Skeletal muscle cell (primary cell): ENCODE results near the gene CHI3L1.

ENCODE experiments used
- DNase-seq: peaks from one replicate; pipeline ENCODE4 v3.0.0-alpha.2; 2010; ENCODE audit warnings: low read depth
- H3K4me3 ChIP-seq: 2 replicates; pipeline ENCODE4 v1.5.1; 2011; ENCODE audit warnings: low read depth, mild to moderate bottlenecking, control low read depth, low read length, moderate library complexity

The CHI3L1 gene

DNA sequence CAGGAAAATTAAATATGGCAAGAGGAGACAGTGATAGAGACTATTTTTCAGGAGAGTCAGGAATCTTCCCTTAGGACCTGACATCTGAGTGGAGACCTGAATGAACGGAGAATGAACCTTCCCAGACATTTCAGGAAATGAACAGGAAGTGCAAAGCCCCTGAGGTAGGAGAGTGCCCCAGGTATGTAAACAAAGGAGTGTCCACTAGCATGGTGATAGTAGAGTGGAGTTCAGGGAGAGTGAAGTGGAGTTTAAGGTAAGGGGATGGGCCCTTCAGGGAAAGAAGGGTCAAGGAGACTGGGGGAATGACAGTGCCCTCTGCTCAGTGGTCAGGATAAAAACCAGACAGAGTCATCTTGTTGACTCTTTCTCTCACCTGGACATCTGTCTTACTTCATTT, 30.2 kb downstream of the CHI3L1 start:
- H3K4me3 ChIP-seq = no peak overlapping the region
- no peak for DNase-seq

DNA sequence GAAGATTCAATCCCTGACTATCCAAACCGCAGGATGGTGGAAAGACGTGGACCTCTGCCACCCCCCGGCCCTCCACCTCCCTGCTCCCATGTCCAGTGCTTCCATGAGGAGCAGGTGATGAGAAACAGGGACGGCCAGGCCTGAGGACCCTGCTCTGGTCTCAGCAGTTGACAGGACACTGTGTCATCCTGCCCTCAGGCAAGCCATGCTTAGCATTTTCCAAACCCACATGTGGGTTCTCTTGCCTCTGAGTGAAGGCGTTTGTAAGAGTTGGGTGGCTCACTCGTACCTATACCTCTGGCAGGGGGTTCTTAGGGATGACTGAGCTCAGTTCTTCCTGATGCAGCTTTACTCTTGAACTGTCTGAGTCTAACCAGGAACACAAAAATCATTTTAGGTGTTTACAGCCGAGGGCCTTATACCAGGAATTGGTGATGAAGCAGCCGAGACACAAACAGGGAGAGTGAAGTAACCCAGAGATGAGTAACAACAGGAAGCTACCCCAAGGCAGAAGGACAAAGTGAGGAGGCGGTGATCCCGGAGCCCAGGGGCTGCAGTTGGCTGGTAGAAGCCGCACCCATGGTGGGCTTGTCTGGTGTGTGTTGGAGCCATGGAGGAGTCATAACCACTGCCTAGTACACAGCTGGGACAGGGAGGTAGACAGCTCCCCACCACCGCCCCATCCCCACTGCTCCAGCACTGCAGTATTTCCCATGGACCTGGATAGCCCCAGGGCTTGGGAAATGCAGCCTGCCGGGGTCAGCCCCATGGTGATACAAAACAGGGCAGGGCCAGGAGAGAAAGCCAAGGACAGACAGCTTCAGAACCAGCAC, 32.3 kb downstream of the CHI3L1 start:
- H3K4me3 ChIP-seq = no peak overlapping the region
- DNase-seq = no peak

DNA sequence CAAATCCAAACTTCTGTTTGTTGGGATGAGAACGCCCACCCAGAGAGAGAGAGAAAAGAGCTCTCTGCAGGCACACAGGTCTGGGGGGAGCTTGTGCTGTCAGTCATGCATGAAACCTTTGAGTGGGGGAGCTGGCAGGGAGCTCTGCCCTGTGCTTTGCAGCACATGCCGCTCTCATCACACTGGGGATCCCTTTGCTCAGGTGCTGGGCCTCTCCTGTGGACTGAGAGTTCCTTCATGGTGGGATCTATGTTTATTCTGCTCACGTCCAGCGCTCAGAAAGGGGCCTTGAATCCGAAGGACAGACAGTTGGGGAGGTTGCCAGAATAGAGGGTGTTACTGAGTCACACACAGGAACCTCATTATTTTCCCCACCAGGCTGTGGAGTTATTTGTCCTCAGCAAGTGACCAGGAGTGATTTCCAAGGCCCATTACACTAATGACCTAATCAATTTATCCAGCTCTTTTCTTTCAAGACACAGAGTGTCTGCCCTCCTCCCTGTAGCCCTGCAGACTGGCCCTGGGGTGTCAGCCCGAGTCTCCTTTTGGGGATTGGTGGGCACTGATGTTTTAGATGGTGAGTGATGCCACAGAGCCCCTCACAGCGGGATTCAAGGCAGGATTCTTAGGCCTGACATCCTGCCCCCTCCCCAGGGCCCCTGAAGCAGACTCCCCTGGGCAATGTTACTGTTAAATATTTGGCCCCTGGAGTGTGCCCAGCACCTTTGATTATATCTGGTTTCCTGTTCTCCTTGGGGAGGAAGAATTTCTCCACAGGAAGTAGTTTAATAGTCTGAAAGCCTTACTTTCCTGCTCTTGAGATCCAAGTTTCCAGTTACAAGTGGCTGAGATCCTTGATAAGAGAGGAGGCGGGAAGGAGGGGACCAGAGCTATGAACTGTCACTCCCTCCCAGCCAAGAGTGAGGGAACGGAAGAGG, 33.2 kb downstream of the CHI3L1 start:
- no peak overlapping the region for H3K4me3 ChIP-seq
- DNase-seq = no peak

DNA sequence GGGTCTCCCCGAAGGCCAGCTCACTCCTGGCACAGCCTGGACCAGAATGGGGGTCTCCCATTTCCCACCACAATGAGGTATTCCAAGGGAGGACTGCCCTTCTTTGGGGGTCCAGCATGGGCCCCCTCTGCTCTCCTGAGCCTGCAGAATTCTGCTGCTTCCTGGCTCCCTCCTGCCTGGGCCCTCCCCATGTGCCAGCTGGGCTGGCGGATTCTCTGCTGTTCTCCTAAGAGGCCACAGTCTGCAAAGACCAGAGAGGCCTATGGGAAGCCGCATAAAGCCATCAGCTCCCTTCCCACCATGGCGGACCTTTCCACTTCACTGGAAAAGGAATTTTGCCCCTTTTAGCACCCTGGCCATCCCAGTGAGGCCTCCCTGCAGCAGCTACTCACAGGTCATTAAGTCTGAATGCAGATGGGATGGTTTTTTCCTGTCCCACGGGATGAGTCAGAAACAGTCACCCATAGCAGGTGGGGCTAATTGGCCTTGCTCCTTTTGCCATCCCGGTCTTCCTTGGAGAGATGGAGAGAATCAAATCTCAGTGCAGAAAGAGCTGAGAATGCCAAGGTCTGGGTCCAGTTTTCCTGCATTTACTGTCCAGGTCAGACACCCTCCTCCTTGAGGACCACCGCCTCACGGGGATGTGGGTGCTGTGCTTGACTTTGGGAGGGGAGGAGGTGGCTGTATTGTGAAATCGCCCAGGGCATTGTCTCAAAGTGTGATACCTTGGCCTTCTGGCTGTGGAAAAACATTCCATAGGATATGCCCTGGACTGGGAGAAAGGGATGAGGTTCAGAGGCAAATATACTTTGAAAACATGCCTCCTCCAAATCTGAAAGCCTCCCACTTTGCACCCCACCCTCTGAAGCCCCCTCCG, 34.1 kb downstream of the CHI3L1 start:
- DNase-seq = no peak
- H3K4me3 ChIP-seq = no peak overlapping the region

DNA sequence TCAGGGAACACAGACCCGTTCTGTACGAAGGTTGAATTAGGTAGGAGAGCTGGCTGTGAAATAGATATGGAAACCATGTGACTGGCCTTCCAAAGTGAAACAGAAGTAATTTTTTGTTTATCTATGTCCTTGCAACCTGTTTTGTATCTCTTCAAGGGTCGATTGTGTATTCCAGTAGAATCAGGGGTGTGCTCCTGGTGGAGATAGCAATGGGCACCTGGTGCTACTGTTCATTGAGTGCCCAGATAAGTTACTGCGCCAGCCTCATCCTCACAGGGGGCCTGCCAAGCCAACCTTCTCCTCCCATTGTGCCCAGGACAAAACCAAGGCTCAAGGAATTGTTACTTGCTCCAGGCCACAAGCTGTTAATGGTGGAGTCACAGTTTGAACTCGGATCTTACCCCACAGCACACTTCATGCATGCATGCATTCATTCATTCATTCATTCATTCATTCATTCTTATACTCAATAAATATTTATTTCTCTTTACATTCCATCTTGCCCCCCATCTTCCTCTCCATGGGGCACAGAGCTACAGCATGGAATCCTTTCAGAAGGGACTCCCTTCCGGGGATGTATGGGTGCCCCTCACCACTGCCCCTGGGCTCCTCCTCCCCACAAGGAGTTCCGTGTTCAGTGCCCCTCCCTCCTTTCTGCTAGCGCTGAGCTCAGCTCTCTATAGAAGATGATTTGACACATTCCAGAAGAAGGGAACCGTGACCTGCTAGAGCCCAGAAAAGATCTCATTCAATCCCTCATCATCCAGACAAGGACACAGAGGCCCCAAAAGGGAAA, 34.9 kb downstream of the CHI3L1 start:
- H3K4me3 ChIP-seq = no peak overlapping the region
- DNase-seq = no peak

DNA sequence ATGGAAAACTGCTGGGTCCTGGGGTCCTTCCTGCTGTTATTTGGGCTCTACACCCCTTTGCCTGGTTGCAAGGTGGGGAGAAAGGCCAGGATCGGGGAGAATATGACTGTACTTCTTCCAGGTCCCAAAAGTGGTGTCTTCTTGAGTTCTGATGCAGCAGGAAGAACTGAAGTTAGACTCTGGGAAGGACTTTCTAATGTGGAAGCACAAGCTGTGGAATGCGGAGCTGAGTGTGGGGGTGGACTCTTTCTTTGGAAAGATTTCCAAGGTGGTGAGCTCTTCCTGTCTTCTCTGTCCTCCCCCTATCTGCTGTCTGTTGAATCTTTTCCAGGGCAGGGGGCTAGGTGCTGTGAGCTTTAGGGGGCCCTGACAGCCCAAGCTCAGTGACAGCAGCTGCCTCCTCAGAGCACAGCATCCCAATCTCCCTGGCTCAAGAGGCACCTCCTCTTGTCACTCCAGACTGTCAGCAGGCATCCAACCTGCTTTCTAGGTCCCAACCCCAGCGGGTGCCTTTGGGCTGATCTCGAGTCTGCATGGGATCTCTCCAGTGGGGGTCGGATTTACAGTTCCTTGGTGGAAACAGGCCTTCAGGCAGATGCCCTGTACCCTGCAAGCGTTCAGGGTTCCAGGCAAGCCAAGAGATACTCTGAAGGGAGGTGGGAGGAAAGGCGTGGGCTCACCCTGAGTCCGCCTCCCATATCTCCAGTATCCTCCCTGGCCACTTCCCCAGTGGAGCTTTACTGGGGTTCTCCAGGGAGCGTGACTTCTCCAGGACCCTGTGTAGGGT, 35.8 kb downstream of the CHI3L1 start:
- no peak overlapping the region for H3K4me3 ChIP-seq
- DNase-seq = no peak

DNA sequence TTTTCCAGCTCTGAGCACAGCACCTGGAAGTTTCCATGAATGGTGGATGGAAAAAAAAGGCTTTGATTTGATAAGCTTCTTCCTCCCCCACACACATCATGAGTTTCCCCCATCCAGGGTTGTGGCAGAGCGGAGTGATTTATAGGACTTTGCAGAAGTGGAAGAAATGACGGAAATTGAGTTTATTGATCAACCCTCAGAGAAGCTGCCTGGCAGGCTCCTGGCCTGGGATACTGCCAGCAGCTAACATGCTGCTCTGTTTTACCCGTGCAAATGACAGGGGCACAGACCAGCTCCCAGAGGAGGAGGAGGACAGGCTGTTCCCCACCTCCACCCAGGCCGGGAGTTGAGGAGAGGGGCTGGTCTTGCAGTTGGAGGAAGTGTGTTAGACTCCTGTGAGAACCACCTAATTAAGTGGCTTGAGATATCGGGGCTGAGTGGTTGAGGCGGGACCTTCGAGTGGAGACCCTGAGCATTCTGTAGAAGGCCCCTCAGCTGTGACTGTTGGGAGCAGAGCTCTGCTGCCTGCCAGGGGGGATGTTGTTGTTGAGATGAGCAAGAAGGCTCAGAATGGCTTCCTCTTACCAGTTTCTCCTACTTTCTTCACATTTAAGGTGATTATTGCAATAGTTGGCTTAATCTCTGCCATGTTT, 37.2 kb downstream of the CHI3L1 start:
- no peak overlapping the region for H3K4me3 ChIP-seq
- no peak for DNase-seq

DNA sequence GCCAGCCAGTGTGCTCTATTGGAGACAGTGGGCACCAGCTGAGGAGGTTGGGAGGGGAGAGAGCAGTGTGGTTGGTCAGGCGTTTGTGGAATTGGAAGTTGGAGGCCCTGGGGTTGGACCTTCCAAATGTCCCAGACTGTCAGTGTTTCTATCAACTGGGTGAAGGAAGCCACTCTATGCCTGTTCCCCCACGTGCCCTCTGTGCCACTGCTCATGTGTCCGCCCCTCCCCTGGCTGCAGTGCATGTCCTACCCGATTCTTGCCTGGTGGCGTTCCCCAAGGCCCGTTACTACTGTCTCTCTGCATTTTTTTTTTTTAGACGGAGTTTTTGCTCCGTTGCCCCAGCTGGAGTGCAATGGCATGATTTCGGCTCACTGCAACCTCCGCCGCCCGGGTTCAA, 37.9 kb downstream of the CHI3L1 start:
- H3K4me3 ChIP-seq = no peak overlapping the region
- DNase-seq = no peak

DNA sequence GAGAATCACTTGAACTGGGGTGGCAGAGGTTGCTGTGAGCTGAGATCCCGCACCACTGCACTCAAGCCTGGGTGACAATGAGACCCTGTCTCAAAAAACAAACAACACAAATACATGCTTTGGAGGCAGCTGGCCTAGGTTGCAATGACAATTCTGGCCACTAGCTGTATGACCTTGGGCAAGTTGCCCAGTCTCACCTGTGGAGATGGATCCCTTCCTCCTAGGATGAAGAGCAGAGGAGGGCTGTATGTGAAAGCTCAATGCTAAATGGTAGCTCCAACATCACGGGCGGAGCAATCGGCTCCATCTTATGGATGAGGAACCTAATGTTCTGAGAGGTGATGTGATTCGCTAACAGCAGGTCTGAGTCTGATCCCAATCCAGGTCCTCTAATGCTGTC, 38.4 kb downstream of the CHI3L1 start:
- H3K4me3 ChIP-seq = no peak overlapping the region
- DNase-seq = no peak

DNA sequence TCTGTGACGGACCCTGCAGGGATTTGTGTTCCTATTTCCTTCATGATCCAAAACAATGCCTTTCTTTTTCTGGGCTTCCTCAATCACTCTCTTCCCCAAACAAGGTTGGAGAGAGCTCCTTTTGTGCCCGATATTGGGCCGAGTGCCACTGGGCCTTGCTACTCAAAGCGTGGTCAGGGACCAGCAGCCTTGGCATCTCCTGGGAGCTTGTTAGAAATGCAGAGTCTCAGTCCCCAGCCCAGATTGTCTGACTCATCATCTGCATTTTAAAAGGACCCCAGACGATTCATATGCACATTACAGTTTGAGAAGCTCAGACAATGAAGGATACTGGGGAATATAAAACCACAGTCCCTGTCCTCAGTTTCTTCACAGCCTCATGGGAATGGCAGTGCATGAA, 39.1 kb downstream of the CHI3L1 start:
- H3K4me3 ChIP-seq = no peak overlapping the region
- no peak for DNase-seq

DNA sequence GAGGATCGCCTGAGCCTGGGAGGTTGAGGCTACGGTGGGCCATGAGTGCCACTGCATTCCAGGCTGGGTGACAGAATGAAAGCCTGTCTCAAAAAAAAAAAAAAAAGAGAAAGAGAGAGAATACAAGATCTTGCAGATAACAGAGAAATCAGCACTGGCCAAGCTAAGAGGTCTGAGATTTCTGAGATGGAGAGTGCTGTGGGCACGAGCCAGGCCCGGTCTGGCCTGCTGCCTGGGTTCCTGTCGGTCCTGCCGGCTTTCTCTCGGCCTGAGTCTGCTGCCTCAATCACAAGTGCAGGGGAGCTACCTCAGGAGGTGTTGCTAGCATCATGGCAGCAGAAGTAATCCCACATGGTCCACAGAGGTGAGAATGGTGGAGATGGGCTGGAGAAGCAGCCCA, 40.0 kb downstream of the CHI3L1 start:
- no peak for DNase-seq
- no peak overlapping the region for H3K4me3 ChIP-seq

DNA sequence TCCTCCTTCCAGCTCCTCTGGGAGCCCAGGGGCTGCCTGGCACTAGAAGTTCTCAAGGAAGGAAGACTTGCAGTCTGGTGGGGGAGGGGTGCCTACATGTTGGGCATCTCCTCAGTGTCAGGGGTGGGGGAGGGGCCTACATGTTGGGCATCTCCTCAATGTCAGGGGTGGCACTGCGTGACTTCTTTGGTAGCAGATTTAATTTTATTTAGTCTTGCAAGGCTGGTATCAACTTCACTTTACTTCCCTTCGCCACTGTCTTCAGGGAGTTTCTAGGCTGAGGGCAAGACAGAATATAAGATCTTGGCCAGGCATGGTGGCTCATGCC, 40.5 kb downstream of the CHI3L1 start:
- no peak overlapping the region for H3K4me3 ChIP-seq
- DNase-seq = no peak

DNA sequence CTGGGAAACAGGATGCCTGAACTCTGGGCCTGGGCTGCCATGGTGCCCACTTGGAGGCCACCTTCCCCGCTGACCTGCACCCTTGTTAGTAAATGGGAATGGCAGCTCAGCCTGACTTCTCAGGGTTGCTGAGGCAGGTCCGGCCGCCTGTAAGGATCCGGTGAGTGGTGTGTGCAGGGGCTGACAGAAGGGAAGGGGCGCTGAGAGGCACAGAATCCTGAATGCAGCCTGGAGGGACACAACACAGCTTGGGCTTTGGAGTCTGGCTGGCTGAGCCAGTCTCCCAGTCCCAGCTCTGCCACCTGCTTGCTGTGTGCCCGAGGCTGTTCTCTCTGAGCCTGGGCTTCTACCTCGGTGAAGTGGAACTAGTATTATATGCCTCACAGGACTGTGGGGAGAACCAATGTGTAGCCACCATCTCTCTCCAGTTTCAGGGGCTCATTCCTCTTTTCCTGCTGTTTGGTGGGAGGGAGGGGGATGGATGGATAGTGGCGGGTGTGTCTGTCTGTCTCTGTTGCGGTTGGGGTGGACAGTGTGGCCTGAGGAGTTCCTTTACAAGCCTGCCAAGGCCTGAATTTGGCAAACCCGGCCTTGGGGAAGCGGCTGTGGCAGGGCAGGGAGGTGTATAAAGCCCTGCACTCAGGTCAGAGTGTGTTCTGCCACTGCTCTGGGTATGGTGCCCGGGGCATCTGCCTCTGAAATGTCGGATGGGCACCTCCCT, 41.0 kb downstream of the CHI3L1 start:
- no peak overlapping the region for H3K4me3 ChIP-seq
- no peak for DNase-seq

DNA sequence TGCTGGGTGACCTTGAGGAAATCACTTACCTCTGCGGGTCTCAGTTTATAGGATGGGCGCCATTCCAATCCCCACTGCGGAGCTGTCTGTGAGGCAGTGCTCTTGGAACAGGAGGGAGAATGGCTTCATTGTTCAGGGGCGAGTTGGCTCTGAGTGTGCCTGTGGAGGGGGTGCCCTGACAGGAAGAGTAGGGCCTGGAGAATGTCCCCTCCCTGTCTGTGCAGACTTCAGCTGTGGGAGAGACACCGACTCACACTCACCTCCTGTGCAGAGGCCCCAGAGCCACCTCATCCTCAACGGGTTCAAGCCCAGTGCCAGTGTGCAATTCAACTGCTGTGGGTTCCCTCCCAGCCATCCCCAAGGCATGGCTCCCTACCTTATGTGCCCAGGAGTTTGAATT, 41.8 kb downstream of the CHI3L1 start:
- no peak overlapping the region for H3K4me3 ChIP-seq
- DNase-seq = no peak

DNA sequence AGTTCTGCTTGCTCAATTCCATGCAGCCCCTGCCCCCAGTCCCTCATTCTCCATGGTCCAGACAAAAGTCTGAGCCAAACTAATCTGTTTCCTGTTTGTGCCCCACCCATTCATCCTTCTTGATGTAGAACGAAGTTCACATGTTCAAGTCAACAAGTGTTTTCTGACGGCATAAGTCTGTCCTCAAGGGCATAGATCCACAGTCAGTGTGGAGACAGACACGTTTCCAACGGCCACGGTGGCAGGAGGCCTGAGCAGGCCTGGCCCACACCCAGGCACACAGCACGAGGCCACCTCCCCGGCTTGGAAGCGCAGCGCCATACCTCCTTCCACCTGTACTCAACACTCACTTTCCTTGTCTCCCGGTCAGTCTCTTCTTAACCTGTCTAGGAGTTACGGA, 42.9 kb downstream of the CHI3L1 start:
- DNase-seq = no peak
- no peak overlapping the region for H3K4me3 ChIP-seq

DNA sequence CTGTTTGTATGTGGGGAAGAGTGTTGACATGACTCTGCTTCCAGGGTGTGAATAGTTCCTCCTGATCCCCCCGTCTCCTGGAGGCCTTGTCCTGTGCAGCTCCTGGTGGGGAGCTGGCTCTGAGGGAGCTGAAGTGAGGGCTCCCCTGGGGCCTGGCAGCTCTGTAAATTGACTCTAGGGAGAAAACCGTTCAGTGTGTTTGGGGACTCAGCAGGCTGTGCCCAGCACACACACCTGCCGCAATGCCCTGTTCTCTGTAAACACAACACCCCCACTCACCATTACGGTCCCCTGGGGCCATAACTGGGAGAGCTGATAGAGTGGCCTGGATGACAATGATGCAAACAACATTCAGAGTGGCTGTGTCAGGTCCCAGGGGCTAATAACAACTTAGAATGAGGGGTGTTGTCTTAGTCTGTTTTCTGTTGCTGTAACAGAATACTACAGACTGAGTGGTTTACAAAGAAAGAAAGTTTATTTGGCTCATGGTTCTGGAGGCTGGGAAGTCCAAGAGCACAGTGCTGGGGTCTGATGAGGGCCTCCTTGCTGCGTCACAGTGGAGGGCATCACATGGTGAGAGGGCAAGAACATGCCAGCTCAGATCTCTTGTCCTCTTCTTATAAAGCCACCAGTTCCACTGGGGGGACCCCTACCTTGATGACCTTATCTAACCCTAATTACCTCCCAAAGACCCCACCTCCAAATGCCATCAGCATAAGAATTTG, 43.7 kb downstream of the CHI3L1 start:
- DNase-seq = no peak
- no peak overlapping the region for H3K4me3 ChIP-seq

DNA sequence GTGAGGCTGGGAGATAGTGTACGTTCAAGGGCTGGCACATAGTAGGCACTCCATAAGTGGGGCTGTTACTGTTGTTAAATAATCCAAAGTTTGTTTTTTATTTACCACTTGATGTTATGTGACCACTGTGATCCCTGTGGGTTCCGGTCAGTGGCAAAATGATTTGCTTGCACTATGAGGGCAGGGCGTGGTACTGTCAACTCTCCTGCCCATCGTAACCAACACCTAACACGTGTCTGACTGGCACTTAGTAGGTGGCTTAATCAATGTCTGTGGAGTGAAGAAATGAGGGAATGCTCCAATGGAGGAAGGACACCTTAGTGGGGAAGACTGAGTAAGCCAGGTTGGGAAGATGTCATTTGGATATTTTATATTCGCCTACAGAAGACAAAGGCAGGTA, 44.4 kb downstream of the CHI3L1 start:
- H3K4me3 ChIP-seq = no peak overlapping the region
- no peak for DNase-seq
